Non-pigmented ciliary epithelial cell (primary cell): Measurements from ENCODE around the gene HIKESHI.

ENCODE experiments used
- DNase-seq: peaks from one replicate; pipeline ENCODE4 v3.0.0-alpha.2; 2010; ENCODE audit warnings: low read depth

Gene HIKESHI

DNA sequence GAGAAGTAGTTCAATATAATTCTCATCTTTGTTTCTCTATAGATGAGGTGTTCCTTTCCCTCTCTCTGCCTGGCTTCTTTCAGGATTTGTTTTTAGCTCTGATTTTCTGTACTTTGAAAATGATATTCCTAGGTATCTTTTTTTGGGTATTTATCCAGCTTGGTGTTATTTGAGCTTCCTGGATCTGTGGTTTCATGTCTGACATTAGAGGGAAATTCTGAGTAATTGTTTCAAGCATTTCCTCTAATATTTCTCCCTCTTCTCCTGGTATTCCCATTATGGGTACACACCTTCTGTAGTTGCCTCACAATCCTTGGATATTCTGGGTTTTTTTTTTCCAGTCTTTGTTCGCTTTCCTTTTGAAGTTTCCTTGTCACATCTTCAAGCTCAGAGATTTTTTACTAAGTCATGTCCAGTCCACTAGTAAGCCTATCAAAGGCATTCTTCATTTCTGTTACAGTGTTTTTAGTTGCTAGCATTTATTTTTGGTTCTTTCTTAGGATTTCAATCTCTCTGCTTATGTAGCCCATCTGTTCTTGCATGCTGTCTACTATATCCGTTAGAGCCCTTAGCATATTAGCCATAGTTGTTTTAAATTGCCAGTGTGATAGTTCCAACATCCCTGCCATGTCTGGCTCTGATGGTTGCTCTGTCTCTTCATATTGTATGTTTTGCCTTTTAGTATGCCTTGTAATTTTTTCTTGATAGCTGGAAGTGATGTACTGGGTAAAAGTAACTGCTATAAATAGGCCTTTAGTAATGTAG is 78.4 kb downstream of the HIKESHI start:
- DNase-seq: no peak

DNA sequence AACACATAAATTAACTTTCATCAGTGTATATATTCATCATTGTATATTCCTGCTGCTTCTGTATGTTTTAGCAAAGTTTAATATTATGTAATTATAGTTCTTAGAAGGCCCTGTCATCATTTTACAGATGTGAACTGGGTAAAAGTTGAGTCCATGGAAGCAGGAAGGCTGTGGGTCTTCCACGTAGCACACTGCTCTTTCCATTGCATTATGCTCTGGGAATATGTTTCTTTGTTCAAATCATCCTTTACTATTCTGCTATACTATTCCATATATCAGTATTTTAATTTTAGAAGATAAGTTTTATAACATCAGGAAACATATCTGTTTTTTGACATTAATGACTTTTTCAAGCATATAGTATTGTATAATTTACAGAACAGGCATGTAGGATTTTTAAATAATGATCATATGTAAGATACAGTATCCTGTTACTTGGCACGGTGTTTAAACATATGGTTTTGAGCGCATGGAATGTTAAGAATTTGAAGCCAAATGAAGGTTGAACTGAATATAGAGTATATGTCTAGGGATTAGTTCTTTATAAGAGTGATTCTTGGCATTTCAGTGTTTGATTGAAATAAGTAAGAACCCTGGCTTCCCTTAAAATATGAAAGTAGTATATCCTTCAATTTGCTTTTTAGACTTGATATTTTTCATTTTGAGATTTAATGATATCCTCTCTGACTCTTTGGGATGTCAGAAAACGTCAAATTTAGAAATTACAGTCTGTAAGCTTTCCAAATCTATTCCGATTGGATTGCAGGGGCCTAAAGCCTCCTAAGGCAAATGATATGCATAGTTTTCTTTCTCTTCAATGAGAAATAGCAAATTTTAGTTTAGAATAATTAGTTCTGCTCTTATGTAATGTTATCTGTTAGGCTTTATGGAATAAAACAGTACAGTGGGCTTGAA is 81.3 kb downstream of the HIKESHI start:
- DNase-seq: no peak

DNA sequence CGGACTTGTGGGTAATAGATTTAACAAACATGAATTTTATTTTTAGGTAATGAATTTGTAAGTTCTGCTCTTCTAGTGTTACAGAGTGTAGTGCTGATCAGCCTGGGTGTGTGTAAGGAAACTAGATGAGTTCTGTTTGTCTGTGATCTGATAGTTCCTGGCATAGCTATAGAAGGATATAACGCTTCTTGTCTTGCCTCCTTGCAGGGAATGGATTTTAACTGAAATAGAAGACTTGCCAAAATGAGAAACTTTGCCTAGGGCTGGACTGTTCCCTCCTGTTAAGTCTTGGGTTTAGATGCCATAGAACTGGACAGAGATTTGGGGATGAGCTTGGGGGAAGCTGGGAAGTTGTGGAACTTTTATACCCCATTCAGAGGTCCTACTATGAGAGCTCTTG is 84.2 kb downstream of the HIKESHI start:
- DNase-seq: no peak

DNA sequence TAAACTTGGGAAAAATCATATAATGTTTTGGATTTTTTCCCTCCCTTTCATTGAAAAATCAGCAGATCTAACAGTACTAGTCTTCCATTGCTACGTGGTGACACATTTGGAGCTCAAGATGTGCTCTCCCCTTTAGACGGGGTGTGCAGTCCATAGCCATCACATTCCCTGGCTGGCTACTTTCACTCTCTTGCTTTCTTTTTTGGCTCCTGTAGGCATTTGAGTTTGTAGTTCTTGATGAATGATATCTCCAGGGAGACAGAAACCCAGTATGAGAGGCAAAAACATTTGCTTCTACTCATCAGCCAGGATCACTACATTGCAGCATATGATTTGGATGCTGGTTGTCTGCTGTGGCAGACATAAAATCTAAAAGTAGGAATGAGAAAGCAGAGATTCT is 84.7 kb downstream of the HIKESHI start:
- no peak for DNase-seq

DNA sequence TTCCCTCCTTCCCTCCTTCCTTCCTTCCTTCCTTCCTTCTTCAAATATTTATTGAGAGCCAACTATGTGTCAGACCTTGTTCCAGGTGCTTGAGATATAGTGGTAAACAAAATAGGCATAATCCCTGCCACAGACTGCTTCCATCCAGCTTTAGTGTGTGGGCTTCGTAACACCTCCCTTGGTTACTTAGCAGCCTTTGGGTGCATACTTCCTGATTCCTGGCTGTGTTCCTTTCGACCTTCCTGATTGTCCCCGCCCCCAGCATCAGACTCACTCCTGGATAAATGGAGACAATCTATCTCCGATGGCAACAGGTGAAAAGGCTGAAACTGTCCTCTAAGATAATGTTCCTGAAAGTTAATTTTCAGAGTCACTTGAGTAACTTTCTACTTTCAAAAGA is 86.2 kb downstream of the HIKESHI start:
- no peak for DNase-seq

DNA sequence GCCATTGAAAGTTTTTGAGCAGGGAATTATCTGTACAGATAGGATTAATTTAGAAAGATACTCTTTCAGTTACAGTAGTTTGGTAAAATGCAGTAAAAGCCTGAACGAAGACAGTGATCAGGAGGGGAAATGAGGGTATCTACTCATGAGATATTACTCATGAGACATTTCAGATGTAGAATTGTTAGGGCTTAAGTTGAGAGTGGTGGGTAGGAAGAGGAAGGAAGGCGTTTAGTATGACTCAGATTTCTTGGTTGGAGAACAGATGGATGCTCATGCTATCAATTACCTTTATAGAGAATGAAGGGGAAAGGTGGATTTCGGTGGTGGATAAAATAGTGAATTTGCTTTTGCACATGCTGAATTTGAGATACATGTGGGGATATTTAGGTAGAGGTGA is 88.4 kb downstream of the HIKESHI start:
- DNase-seq: no peak

DNA sequence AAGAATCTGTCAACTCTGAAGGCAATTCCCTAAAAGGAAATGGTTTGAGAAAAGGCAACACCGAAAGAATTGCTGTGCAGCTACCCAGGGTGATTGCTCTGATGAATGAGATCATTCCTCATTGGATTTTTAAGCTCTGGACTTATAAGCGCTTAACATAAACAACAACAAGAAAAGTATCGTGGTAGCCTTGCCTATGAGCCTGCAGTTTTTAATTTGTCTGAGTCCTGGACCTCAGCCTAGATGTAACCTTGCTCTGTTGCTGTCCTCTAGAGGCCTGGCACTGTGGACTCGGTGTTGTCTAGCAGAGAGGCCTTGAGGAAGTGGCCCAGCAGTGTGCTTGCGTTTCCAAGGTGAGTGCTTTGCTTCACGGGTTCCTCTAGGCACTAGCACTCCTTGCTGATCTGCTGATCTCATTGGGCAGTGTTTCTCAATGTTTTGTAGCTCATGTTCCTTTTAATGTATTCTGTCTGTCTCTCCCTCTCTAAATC is 93.1 kb downstream of the HIKESHI start:
- DNase-seq: no peak
